ENCODE measurements around the gene PCSK4.

DNA sequence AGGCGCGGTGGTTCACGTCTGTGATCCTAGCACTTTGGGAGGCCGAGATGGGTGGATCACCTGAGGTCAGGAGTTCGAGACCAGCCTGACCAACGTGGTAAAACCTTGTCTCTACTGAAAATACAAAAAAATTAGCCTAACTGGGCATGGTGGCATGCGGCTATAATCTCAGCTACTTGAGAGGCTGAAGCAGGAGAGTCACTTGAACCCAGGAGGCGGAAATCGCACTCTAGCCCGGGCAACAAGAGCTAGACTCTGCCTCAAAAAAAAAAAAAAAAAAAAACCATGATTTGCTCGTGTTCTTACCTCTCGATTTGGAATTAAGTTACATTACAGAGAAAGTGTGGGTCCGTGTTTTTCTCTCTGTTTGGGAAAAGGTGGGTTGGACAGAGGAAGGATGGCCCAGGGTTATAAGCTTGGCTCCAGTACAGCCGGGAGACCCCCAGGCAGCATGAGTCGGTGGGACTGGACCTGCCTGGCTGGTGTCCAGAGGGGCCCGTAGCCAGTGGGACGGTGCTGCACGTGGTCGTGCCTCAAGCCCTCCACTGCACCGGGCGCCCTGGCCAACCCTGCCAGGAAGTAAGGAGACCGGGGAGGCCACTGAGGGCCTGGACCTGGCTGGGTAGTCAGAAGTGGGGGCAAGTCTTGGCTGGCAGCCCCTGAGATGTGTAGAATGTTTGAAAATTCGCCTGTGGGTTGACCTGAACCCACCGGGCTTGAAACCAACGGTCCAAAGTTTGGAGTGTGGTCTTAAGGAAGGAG is 48.3 kb downstream of the PCSK4 start:
- TF ChIP-seq ZNF8 (CRISPR knock-in tag; IDR thresholded peaks at IDR 0.05) (no peak), ZC3H10 (CRISPR knock-in tag; IDR thresholded peaks at IDR 0.05) (no peak), ESRRG (CRISPR knock-in tag; IDR thresholded peaks at IDR 0.05) (no peak), TOX (CRISPR knock-in tag; IDR thresholded peaks at IDR 0.05; ENCODE audit: borderline replicate concordance) (no peak), ISL1 (CRISPR knock-in tag; IDR thresholded peaks at IDR 0.05) (no peak)
- TF ChIP-seq, protein P1, sequence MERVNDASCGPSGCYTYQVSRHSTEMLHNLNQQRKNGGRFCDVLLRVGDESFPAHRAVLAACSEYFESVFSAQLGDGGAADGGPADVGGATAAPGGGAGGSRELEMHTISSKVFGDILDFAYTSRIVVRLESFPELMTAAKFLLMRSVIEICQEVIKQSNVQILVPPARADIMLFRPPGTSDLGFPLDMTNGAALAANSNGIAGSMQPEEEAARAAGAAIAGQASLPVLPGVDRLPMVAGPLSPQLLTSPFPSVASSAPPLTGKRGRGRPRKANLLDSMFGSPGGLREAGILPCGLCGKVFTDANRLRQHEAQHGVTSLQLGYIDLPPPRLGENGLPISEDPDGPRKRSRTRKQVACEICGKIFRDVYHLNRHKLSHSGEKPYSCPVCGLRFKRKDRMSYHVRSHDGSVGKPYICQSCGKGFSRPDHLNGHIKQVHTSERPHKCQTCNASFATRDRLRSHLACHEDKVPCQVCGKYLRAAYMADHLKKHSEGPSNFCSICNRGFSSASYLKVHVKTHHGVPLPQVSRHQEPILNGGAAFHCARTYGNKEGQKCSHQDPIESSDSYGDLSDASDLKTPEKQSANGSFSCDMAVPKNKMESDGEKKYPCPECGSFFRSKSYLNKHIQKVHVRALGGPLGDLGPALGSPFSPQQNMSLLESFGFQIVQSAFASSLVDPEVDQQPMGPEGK (CRISPR knock-in tag; IDR thresholded peaks at IDR 0.05; ENCODE audit: borderline replicate concordance): no peak

All from SK-N-SH treated with all-trans-retinoic acid at 6 μM for 48 hours (cell line).